Immature natural killer cell (primary cell): ENCODE results near the gene STX5. TPM values are rescaled to one million over a fixed set of nuclear protein-coding genes. Genes with fewer than 3 reads are reported as not detected.
A peak's percentile ranks its signal among the peaks of the same experiment; 100 is the strongest.
"Not testable (repeated sequence)": the region's sequence is repeated elsewhere in the genome, so short reads cannot be mapped to it uniquely, and the experiment has no call there.

Experiments used
- DNase-seq, 3 donors: peaks; one replicate each; pipeline ENCODE4 v3.0.0; 2022; ENCODE audit warnings: mixed read lengths in 1 of 3
- H3K27ac Mint-ChIP-seq, 6 donors: one replicate each; pipeline ENCODE4 v1.8.0; 2020; ENCODE audit warnings: mixed read lengths in 6 of 6, mild to moderate bottlenecking in 5 of 6, inconsistent platforms in 4 of 6, moderate library complexity in 3 of 6
- H3K27me3 Mint-ChIP-seq, 3 donors: one replicate each; pipeline ENCODE4 v1.8.0; 2020 to 2021; ENCODE audit warnings: low read depth in 3 of 3, mild to moderate bottlenecking in 3 of 3, mixed read lengths in 3 of 3, moderate library complexity in 3 of 3, inconsistent platforms in 1 of 3
- H3K36me3 Mint-ChIP-seq, 3 donors: one replicate each; pipeline ENCODE4 v1.8.0; 2020; ENCODE audit warnings: mixed read lengths in 3 of 3, inconsistent platforms in 2 of 3, mild to moderate bottlenecking in 2 of 3
- H3K4me1 Mint-ChIP-seq, 2 donors: one replicate each; pipeline ENCODE4 v1.8.0; 2020; ENCODE audit warnings: inconsistent platforms in 2 of 2, mild to moderate bottlenecking in 2 of 2, mixed read lengths in 2 of 2, moderate library complexity in 1 of 2
- H3K4me3 Mint-ChIP-seq, 5 donors: one replicate each; pipeline ENCODE4 v1.8.0; 2020; ENCODE audit warnings: mild to moderate bottlenecking in 5 of 5, mixed read lengths in 5 of 5, inconsistent platforms in 3 of 5, moderate library complexity in 3 of 5
- H3K9me3 Mint-ChIP-seq, 6 donors: one replicate each; pipeline ENCODE4 v1.8.0; 2020; ENCODE audit warnings: mild to moderate bottlenecking in 6 of 6, mixed read lengths in 6 of 6, inconsistent platforms in 4 of 6, moderate library complexity in 3 of 6
- polyA plus RNA-seq, 3 donors: library from polyadenylated mRNA; unstranded; fragments of 300-500 nt; fragmentation: Illumina TruSeq; gene quantifications; one replicate each; pipeline ENCODE4 v1.2.3, GENCODE V29; 2021

The STX5 gene
- polyA plus RNA-seq, 3 donors from 2014 or later, result 46.9 to 47.7 (median 47.6) TPM

DNA sequence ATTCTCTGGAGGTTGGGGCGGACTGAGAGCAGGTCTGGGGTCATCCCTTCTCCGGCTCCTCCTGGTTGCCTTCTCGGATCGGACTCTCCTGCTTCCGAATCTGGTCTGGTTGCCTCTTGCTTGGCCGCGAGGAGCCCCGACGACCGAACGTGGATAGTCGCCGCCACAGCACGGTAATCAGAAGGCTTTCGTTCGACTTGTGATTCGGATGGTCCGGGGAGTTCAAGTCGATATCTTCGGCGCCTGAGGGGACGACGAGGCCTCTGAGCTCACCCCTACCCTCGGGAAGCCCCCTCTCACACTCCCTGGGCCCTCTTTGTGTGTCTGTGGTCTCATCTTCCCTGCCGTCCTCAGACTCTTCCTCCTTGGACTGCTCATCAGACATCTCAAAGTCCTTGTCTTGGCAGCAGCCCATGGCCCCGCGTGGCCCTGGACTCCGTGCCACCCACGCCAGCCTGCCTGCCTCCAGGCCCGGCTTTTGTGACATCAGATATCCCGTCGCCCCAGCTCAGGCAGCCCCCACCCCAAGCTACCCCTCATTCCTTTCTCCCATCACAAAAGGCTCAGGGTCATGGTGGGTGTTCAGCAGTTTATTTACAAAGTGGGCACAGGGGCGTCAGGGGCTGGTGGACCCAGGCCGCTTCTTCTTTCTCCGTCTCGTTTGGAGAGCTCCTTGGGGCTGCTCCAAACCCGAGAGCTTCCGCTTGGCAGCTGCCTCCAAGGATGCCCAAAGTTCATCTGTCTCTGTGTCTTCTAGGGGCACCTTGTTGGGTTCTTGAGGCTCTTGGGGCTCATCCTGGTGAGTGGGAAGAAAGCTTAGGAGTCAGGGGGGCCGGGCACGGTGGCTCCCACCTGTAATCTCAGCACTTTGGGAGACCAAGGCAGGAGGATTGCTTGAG lies 734 bp upstream of the STX5 start, which contains the start of gene TEX54:
TEX54 (minus strand) TSS at position 506 of the 899 bp plus-strand sequence.
- H3K36me3 Mint-ChIP-seq, result peaks cover 2 to 15% (median 4%) of the 10 kb centered on the region in 3 donors
- no peaks in the 10 kb centered on the region for H3K9me3 Mint-ChIP-seq
- H3K27ac Mint-ChIP-seq, result peak within 1 kb of the TSS; percentile 95 to 100 (median 98)
- H3K27me3 Mint-ChIP-seq, result peaks cover 5 to 10% (median 8%) of the 10 kb centered on the region in 3 donors
- no peak for DNase-seq
- H3K4me3 Mint-ChIP-seq, result peak within 1 kb of the TSS; percentile 93 to 97 (median 95)
- H3K4me1 Mint-ChIP-seq, result peaks cover 34 to 51% of the 10 kb centered on the region in 2 donors

DNA sequence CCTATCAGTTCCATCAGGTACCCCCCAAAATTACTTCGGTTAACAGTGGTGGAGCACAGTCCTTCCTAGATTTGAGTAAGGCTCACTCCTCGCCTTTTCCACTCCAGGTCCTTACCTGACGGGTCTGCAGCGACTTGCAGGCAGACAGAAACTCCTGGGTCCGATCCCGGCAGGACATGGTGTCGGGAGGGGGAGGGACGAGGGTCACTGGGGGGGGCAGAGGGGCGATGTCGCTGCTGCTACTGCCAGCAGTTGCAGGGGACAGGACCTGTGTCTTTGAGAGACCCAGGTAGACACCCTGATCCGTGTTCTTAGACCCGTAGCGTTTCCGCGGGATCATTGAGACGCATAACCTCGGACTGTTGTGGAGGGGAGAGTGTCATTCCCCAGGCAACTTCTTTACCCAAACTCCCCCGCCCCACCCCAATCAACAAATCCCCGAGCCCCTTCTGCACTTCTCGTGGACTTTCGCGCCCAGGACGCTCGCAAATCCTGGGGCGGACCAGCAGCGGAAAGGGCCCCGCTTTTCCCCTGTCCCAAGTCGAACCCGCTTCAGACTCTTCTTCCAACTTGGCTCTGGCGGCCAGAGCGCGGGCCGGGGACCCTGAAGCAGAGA lies 839 bp downstream of the STX5 start:
- DNase-seq, result no peak
- Mint-ChIP-seq H3K4me1 (peaks cover 30 to 55% of the 10 kb centered on the region in 2 donors), H3K4me3 (peak overlapping the region; percentile 93 to 97 (median 95)), H3K36me3 (peaks cover 6 to 18% (median 8%) of the 10 kb centered on the region in 3 donors), H3K27me3 (peaks cover 5 to 10% (median 6%) of the 10 kb centered on the region in 3 donors), H3K27ac (peak overlapping the region; percentile 95 to 100 (median 98)), H3K9me3 (no peaks in the 10 kb centered on the region)

DNA sequence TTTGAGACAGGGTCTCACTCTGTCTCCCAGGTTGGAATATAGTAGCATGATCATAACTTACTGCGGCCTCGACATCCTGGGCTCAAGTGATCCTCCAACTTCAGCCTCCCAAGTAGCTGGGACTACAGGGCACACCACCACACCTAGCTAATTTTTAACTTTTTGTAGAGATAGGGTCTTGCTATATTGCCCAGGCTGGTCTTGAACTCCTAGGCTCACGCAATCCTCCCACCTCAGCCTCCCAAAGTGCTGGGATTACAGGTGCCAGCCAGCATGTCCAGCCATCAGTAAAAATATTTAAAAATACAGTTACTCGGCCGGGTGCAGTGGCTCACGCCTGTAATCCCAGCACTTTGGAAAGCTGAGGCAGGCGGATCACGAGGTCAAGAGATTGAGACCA lies 3.7 kb downstream of the STX5 start:
- H3K36me3 Mint-ChIP-seq, result peaks cover 15 to 28% (median 19%) of the 10 kb centered on the region in 3 donors
- peaks cover 4 to 10% (median 7%) of the 10 kb centered on the region in 3 donors for H3K27me3 Mint-ChIP-seq
- not testable (repeated sequence) for H3K4me3 Mint-ChIP-seq, DNase-seq, H3K27ac Mint-ChIP-seq, H3K9me3 Mint-ChIP-seq
- H3K4me1 Mint-ChIP-seq, result peaks cover 26 to 43% of the 10 kb centered on the region in 2 donors

DNA sequence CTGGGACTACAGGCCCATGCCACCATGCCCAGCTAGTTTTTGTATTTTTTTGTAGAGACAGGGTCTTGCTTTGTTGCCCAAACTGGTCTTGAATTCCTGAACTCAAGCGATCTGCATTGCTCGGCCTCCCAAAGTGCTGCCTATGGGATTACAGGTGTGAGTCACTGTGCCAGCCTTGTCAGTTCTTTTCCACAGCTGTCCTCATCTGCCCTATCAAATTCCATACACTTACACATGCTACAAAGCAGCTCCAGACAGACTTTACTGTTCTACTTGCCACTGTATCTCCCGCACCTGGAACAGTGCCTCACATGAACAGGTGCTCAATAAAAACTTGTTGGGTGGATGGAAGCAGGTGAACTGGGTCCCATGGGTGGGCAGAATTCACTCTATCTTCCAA lies 8.2 kb downstream of the STX5 start:
- peaks cover 25 to 42% (median 26%) of the 10 kb centered on the region in 3 donors for H3K36me3 Mint-ChIP-seq

DNA sequence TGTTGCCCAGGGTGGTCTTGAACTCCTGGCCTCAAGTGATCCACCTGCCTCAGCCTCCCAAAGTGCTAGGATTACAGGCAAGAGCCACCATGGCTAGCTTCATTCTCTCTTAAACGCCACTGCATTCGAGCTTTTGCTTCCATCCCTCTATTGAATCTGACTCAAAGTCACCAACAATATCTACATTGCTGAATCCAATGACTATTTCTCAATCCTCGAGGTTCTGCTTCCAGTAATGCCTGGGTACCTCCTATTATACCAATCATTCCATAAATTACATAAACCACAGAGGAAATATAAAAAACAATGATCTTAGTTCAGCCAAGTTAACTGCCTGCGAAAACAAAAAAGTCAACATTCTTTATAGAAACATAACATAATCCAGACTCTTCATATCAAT lies 14.7 kb downstream of the STX5 start:
- Mint-ChIP-seq H3K4me1 (peaks cover 0 to 5% of the 10 kb centered on the region in 2 donors), H3K4me3 (no peak overlapping the region), H3K9me3 (no peaks in the 10 kb centered on the region), H3K27me3 (peaks cover 3 to 10% (median 4%) of the 10 kb centered on the region in 3 donors), H3K36me3 (peaks cover 3 to 14% (median 8%) of the 10 kb centered on the region in 3 donors), H3K27ac (peak overlapping the region in 3 of 6 donors; percentile 0 to 69 (median 36))
- DNase-seq, result no peak

More for the DNA sequence above, 8.2 kb downstream of the STX5 start:
- no peak for DNase-seq
- Mint-ChIP-seq H3K27me3 (peaks cover 1 to 8% (median 3%) of the 10 kb centered on the region in 3 donors), H3K4me3 (no peak overlapping the region), H3K4me1 (peaks cover 4 to 13% of the 10 kb centered on the region in 2 donors), H3K27ac (peak overlapping the region in 1 of 6 donors; percentile 19), H3K9me3 (no peaks in the 10 kb centered on the region)

DNA sequence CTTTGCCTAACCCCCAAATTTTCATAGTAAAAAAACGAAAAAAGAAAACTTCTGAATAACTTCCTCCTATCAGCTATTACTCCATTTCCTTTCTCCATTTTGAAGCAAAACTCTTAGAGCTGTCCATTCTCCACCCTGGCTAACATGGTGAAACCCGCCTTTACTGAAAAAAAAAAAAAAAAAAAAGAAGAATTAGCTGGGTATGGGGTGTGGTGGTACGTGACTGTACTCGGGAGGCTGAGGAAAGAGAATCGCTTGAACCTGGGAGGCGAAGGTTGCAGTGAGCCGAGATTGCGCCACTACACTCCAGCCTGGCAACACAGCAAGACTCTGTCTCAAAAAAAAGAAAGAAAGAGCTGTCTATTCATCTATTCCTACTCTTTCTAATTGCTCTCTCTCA lies 15.3 kb downstream of the STX5 start:
- Mint-ChIP-seq H3K9me3 (no peaks in the 10 kb centered on the region), H3K36me3 (peaks cover 3 to 14% (median 8%) of the 10 kb centered on the region in 3 donors), H3K27me3 (peaks cover 3 to 10% (median 4%) of the 10 kb centered on the region in 3 donors), H3K4me3 (no peak overlapping the region), H3K4me1 (peaks cover 0 to 5% of the 10 kb centered on the region in 2 donors), H3K27ac (no peak overlapping the region)
- no peak for DNase-seq

DNA sequence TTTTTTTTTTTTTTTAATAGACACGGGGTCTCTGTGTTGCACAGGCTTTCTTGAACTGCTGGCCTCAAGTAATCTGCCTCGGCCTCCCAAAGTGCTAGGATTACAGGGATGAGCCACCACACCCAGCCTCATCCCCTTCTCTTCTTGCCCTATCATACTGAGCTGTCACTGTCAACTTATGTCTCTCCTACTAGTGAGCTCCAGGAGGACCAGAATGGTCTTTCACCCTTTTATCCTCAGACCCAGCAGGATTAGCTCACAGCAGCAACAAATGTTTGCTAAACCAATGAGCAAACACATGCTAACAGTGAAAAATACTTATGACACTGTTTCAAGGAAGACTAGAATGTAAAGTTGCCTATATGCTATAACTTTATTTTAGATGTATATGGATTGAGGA lies 20.2 kb downstream of the STX5 start:
- Mint-ChIP-seq H3K27me3 (peaks cover 0 to 4% (median 2%) of the 10 kb centered on the region in 3 donors), H3K4me3 (no peak overlapping the region), H3K4me1 (no peaks in the 10 kb centered on the region), H3K9me3 (no peaks in the 10 kb centered on the region), H3K27ac (peak overlapping the region in 1 of 6 donors; percentile 23), H3K36me3 (peaks cover 0 to 4% (median 3%) of the 10 kb centered on the region in 3 donors)
- no peak for DNase-seq

DNA sequence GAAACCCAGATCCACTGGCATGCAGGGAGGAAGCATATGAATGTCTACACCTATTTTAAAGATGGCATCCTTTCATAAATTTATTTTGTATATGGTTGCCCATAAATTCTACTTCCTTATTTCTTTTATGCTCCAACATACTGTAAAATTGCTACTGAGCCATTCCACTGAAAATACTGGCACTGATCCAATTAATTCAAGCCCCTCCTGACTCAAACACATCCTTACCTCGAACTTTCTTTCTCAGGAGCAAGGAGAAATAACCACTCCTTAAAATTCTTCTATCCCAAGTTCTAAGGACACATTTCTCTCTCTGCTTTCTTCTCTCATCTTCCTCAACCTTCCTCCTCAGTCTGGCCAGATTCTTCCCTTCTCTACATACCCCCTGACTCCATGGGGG lies 21.1 kb downstream of the STX5 start:
- no peaks in the 10 kb centered on the region for H3K9me3 Mint-ChIP-seq
- H3K4me1 Mint-ChIP-seq, result peaks cover 8 to 9% of the 10 kb centered on the region in 2 donors
- H3K36me3 Mint-ChIP-seq, result peaks cover 0 to 4% (median 3%) of the 10 kb centered on the region in 3 donors
- peak overlapping the region in 2 of 6 donors; percentile 24 to 53 for H3K27ac Mint-ChIP-seq
- peaks cover 0 to 6% (median 2%) of the 10 kb centered on the region in 3 donors for H3K27me3 Mint-ChIP-seq
- H3K4me3 Mint-ChIP-seq, result no peak overlapping the region
- no peak for DNase-seq

DNA sequence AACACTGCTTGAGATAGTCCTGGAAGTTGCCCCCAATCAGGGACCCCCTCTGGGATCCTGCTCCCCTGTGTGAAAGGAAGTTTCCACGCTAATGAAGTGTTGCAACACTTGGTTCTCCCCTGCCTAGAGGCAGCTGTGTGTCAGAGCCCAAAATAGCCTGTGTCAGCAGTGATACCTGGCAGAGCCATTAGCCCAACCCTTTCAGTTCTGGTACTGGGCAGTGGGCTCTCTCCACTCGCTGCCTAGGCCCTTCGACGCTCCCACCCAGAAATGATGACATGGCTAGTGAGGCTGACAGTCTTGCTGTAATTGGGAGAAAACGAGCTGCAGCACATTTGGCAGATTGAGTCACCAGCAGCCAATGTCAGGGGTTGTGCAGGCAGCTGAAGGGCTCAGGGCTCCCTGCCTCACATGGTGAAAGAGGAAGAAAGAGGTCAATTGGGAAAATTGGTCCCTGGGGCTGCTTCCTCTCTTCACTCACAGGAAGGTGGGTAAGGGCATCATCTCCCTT lies 25.2 kb downstream of the STX5 start:
- Mint-ChIP-seq H3K4me1 (peaks cover 30 to 34% of the 10 kb centered on the region in 2 donors), H3K27me3 (peaks cover 6 to 9% (median 7%) of the 10 kb centered on the region in 3 donors)

DNA sequence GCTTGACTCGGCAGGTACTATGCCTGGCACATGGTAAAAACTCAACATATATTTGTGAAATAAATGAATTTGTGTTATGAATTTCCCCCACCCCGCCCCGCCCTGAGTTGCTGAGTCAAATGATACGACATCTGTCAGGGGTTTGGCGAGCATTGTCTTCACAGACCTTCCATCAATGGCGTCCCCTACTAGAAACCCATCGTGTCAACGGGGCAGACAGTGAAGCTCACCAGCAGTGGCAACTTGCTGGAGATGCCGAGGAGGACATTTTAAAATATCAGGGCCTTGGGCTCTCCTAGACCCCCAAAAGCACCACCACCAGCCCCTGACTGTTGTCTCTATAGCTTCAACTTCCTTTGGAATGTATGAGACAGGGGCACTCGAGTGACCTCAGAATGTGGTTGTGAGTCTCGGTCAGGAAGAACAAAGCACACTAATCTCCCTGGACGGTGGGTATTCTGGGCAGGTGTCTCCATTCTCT lies 25.9 kb downstream of the STX5 start:
- peak overlapping the region; percentile 93 to 98 (median 94) for H3K27ac Mint-ChIP-seq
- H3K4me3 Mint-ChIP-seq, result peak overlapping the region; percentile 94 to 100 (median 96)
- DNase-seq, result no peak
- H3K36me3 Mint-ChIP-seq, result peaks cover 8 to 19% (median 9%) of the 10 kb centered on the region in 3 donors
- peaks cover 30 to 34% of the 10 kb centered on the region in 2 donors for H3K4me1 Mint-ChIP-seq
- H3K27me3 Mint-ChIP-seq, result peaks cover 6 to 8% (median 7%) of the 10 kb centered on the region in 3 donors
- H3K9me3 Mint-ChIP-seq, result peaks cover 0 to 2% (median 0%) of the 10 kb centered on the region in 6 donors

More for the DNA sequence above, 25.2 kb downstream of the STX5 start:
- no peak for DNase-seq
- Mint-ChIP-seq H3K4me3 (peak overlapping the region in 4 of 5 donors; percentile 43 to 100 (median 94)), H3K36me3 (peaks cover 2 to 12% (median 4%) of the 10 kb centered on the region in 3 donors), H3K27ac (peak overlapping the region in 3 of 6 donors; percentile 68 to 94 (median 93)), H3K9me3 (peaks cover 0 to 2% (median 0%) of the 10 kb centered on the region in 6 donors)

DNA sequence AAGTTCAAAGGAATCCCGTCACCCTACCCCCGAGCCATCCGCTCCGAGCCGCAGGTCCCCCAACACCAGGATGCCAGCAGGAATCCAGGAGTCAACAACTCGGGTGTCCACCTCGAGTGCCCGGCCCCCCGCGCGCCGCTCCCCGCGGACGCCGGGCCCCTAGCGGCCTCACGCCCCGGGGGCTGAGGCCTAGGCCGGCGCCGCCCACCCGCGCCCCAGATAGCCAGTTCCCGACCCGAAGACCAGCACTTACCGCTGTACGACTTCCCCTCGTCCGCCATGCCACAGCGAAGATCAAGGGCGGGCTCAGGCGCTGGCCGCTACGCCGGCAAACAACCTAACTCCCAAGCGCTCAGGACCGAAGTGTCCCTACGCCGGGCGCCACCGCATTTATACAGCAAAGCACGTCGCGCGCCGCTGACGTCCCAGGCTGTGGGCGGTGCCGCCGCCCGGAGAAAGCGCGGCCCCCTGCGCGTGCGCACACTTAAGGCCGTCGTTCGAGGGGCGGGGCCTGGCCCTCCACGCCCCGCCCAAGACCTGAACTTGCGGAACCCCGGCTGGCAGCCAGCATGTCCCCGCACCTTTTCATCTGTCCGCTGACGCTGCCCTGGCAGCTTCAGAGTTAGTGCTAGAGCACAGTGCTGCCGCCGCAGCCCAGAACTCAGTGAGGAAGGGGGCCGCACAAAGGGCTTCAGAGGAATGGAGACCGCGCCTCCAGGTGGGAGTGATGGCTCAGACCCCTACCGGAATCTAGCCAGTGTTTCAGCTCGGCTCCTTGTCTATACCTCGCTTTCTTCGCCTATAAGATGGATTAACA lies 26.6 kb downstream of the STX5 start, which contains the start of gene NXF1:
NXF1 (minus strand) TSS at position 365 of the 817 bp plus-strand sequence; CDS start at position 281, 84 bp downstream.
- peaks cover 30 to 34% of the 10 kb centered on the region in 2 donors for H3K4me1 Mint-ChIP-seq
- peak within 1 kb of the TSS; percentile 94 to 100 (median 97) for H3K4me3 Mint-ChIP-seq
- peak within 1 kb of the TSS; percentile 93 to 98 (median 96) for H3K27ac Mint-ChIP-seq
- peaks cover 11 to 21% (median 12%) of the 10 kb centered on the region in 3 donors for H3K36me3 Mint-ChIP-seq
- peaks cover 0 to 2% (median 0%) of the 10 kb centered on the region in 6 donors for H3K9me3 Mint-ChIP-seq
- DNase-seq, result peak; percentile 97 to 98 (median 98)
- H3K27me3 Mint-ChIP-seq, result peaks cover 6 to 8% (median 7%) of the 10 kb centered on the region in 3 donors

DNA sequence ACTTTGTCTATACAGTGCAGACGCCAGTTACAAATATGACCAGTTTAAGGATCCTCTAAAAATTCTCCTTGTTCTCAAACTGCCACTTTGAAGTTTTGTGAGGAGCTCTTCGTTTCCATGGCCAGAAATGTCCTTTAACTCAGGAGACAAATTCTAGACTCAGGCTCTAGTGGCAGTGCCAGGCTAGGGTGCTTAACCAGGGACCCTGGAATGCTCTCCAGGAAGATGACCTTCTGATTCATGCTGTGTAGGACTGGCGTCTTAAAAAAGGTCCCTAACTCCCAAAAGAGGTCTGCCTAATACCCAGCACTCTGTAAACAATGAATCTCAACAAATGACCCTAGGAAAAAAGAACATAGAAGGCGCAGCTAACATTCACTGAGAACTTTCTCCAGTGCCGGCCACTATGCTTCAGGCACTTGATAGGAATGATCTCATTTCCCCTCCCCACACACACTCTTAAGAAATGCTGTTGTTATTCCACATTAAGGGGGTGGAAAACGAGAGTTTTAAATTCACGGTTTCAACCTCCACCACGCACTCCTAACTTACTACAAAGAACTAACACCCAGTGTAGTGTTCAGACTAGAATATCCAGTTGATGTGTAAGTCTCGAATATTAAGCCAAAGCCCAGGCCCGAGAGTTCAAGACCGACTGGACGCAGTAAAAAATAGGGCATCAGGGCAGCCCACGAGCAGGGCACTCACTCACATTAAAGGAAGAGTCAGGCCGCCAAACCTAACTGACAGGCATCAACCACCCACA lies 27.4 kb downstream of the STX5 start:
- Mint-ChIP-seq H3K27me3 (peaks cover 6 to 8% (median 7%) of the 10 kb centered on the region in 3 donors), H3K9me3 (peaks cover 0 to 2% (median 0%) of the 10 kb centered on the region in 6 donors), H3K36me3 (peaks cover 11 to 26% (median 16%) of the 10 kb centered on the region in 3 donors), H3K4me3 (peak overlapping the region; percentile 94 to 100 (median 97)), H3K27ac (peak overlapping the region; percentile 92 to 96 (median 94)), H3K4me1 (peaks cover 30 to 34% of the 10 kb centered on the region in 2 donors)
- DNase-seq, result no peak
